ENCODE results near the gene CR1L.

DNA sequence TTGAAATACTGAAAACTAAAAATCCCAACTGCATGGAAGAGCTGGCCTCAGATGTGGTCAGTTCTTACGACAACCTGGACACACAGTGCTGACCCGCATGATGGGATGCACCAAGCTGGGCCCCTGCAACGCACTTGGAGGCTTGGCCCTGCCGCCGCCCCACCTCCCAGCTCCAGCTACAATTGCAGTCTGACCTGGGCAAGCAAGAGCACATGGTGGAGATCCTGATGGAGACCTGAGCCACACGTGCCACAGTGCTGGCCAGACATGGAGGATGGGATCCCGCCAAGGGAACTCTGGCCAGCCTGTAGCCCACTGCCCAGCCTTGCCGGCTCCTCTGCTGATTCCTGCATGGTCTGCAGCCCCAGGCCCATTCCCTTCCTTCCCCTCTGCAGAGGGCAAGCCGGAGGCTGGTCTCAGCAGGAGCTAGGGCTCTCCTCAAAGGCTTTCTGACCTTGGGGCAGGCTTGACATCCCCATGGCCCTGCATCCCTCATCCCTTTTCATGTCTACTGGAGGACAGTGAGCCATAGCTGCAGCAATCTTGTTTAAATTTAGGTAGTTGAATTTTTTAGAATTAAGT lies 14.1 kb downstream of the CR1L start:
- TF ChIP-seq, protein P1, sequence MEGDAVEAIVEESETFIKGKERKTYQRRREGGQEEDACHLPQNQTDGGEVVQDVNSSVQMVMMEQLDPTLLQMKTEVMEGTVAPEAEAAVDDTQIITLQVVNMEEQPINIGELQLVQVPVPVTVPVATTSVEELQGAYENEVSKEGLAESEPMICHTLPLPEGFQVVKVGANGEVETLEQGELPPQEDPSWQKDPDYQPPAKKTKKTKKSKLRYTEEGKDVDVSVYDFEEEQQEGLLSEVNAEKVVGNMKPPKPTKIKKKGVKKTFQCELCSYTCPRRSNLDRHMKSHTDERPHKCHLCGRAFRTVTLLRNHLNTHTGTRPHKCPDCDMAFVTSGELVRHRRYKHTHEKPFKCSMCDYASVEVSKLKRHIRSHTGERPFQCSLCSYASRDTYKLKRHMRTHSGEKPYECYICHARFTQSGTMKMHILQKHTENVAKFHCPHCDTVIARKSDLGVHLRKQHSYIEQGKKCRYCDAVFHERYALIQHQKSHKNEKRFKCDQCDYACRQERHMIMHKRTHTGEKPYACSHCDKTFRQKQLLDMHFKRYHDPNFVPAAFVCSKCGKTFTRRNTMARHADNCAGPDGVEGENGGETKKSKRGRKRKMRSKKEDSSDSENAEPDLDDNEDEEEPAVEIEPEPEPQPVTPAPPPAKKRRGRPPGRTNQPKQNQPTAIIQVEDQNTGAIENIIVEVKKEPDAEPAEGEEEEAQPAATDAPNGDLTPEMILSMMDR (conservative IDR thresholded peaks at IDR 0.05; ENCODE audit: low read length): no peak
- TF ChIP-seq EZH2phosphoT487 (IDR thresholded peaks at IDR 0.05; ENCODE audit: borderline replicate concordance): no peak

Data from Loucy (cell line).